ENCODE measurements around the gene ZNF487. TPM values are rescaled to one million over a fixed set of nuclear protein-coding genes. Genes with fewer than 3 reads are reported as not detected.

ZNF487 gene
- total RNA-seq, 3 donors from 2014 or later: 1.3 to 3.8 (median 1.6) TPM

GRCh38 chr10:43398939-43399319 lies 38.0 kb upstream of the ZNF487 start:
- H3K9me3 Mint-ChIP-seq: no peaks in the 10 kb centered on the region
- H3K4me3 Mint-ChIP-seq: peak overlapping the region; percentile 98
- ATAC-seq: no peak
- peaks cover 78% of the 10 kb centered on the region for H3K4me1 Mint-ChIP-seq (ENCODE audit: low read depth)
- H3K36me3 Mint-ChIP-seq (ENCODE audit: insufficient read depth): peaks cover 48% of the 10 kb centered on the region
- H3K27me3 Mint-ChIP-seq (ENCODE audit: low read depth): no peaks in the 10 kb centered on the region
- DNase-seq: no peak

DNA sequence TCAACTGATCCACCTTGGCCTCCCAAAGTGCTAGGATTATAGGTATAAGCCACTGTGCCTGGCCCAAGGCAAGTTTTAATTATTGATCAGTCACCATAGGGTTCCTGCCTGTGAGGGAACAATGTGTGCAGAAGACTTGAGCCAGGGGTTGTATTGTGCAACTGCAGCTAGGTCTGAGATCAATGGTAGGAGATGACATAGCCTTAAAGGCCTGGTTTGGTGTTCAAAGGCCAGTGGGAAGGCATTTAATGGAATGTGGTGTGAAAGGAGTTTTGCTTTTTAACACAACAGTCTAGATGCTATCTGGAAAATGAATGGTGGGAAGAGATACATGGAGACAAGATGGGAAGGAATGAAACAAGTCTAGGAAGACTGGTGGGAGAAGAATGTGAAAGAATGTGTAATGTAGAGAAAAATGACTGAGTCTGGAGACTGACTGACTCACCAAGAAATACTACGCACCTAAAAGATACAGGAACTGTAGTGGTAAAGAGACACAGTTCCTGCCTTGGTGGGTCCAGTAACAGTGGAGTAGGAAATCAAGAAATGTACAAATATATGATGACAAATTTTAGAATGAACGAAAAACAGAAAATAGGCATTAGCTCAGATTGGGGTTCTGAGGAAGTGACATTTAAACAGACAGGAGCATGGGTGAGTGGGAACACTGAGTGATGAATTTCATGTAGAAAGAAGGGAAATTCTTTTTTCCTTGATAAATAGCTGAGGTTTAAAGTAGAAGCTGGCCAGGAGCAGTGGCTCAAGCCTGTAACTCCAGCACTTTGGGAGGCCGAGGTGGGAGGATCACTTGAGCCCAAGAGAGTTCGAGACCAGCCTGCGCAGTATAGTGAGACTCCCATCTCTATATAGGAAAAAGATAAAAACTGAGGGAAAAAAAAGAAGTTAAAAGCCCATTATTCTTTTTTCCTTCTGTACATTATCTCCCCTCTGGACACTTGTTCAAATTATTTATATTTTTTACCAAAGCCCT lies 37.3 kb upstream of the ZNF487 start:
- Mint-ChIP-seq H3K36me3 (ENCODE audit: insufficient read depth) (peaks cover 47% of the 10 kb centered on the region), H3K9me3 (no peaks in the 10 kb centered on the region), H3K27me3 (ENCODE audit: low read depth) (no peaks in the 10 kb centered on the region), H3K4me3 (peak overlapping the region; percentile 98), H3K4me1 (ENCODE audit: low read depth) (peaks cover 80% of the 10 kb centered on the region)
- ATAC-seq: peak; percentile 44 to 49
- no peak for DNase-seq

- no peak for DNase-seq
- H3K36me3 Mint-ChIP-seq (ENCODE audit: insufficient read depth): peaks cover 41% of the 10 kb centered on the region
Measured at GRCh38 chr10:43401627-43402026, 35.3 kb upstream of the ZNF487 start.

GRCh38 chr10:43402176-43402575 lies 34.7 kb upstream of the ZNF487 start:
- Mint-ChIP-seq H3K36me3 (ENCODE audit: insufficient read depth) (peaks cover 41% of the 10 kb centered on the region), H3K4me3 (peak overlapping the region; percentile 98), H3K27me3 (ENCODE audit: low read depth) (no peaks in the 10 kb centered on the region), H3K4me1 (ENCODE audit: low read depth) (peaks cover 68% of the 10 kb centered on the region), H3K9me3 (no peaks in the 10 kb centered on the region)
- ATAC-seq (no peak), DNase-seq (no peak)

More at GRCh38 chr10:43401627-43402026, 35.3 kb upstream of the ZNF487 start:
- Mint-ChIP-seq H3K27me3 (ENCODE audit: low read depth) (no peaks in the 10 kb centered on the region), H3K4me1 (ENCODE audit: low read depth) (peaks cover 69% of the 10 kb centered on the region), H3K9me3 (no peaks in the 10 kb centered on the region), H3K4me3 (peak overlapping the region; percentile 98)
- ATAC-seq: no peak

- no peaks in the 10 kb centered on the region for H3K9me3 Mint-ChIP-seq
Measured at GRCh38 chr10:43402880-43403452, 33.9 kb upstream of the ZNF487 start.

GRCh38 chr10:43403911-43404703 lies 32.8 kb upstream of the ZNF487 start:
- Mint-ChIP-seq H3K36me3 (ENCODE audit: insufficient read depth) (peaks cover 43% of the 10 kb centered on the region), H3K27me3 (ENCODE audit: low read depth) (no peaks in the 10 kb centered on the region), H3K4me3 (peak overlapping the region; percentile 98), H3K4me1 (ENCODE audit: low read depth) (peaks cover 56% of the 10 kb centered on the region), H3K9me3 (no peaks in the 10 kb centered on the region)
- DNase-seq: no peak
- no peak for ATAC-seq

More at GRCh38 chr10:43402880-43403452, 33.9 kb upstream of the ZNF487 start:
- ATAC-seq (no peak), DNase-seq (no peak)
- Mint-ChIP-seq H3K4me3 (peak overlapping the region; percentile 98), H3K4me1 (ENCODE audit: low read depth) (peaks cover 64% of the 10 kb centered on the region), H3K27me3 (ENCODE audit: low read depth) (no peaks in the 10 kb centered on the region), H3K36me3 (ENCODE audit: insufficient read depth) (peaks cover 41% of the 10 kb centered on the region)

- no peaks in the 10 kb centered on the region for H3K27me3 Mint-ChIP-seq (ENCODE audit: low read depth)
- no peak for DNase-seq
- no peak for ATAC-seq
- H3K9me3 Mint-ChIP-seq: no peaks in the 10 kb centered on the region
- H3K4me3 Mint-ChIP-seq: peak overlapping the region; percentile 98
- peaks cover 53% of the 10 kb centered on the region for H3K4me1 Mint-ChIP-seq (ENCODE audit: low read depth)
- H3K36me3 Mint-ChIP-seq (ENCODE audit: insufficient read depth): peaks cover 38% of the 10 kb centered on the region
Measured at GRCh38 chr10:43404704-43405084, 32.2 kb upstream of the ZNF487 start.

- no peaks in the 10 kb centered on the region for H3K9me3 Mint-ChIP-seq
- peak overlapping the region; percentile 98 for H3K4me3 Mint-ChIP-seq
- peaks cover 37% of the 10 kb centered on the region for H3K4me1 Mint-ChIP-seq (ENCODE audit: low read depth)
- ATAC-seq (peak in 1 of 2 donors; percentile 3), DNase-seq (peak; percentile 43)
- peaks cover 26% of the 10 kb centered on the region for H3K36me3 Mint-ChIP-seq (ENCODE audit: insufficient read depth)
- H3K27me3 Mint-ChIP-seq (ENCODE audit: low read depth): no peaks in the 10 kb centered on the region
Measured at GRCh38 chr10:43407148-43407575, 29.7 kb upstream of the ZNF487 start.

DNA sequence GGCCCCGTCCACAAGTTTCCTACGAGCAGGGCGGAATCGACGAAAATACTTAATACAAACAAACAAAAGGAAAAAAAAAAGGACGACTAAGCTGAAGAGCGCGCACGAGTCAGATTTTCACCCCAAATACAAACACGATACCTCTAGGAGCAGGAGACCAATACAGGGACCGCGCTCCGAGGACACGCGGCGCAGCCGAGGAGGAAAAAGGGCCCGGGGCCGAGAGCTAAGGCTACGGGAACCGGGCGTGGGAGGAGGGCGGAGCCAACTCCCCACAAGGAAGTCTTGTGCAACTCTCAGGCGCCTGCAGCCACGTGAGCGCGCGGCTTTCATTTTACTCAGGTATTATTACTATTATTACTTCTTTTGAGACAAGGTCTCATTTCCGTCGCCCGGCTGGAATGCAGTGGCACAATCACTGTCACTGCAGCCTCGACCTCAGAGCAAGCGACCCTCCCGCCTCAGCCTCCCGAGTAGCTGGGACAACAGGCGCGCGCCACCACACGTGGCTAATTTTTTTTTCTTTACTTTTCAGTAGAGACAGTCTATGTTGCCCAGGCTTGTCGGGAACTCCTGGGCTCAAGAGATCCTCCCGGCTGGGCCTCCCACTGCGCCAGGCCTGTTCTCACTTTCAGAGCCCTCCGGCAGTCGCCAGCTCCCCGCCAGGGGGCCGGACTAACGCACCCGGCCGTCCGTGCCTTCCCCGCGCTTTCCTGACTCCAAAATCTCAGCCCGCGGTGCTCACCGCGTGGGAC lies 29.2 kb upstream of the ZNF487 start:
- Mint-ChIP-seq H3K27me3 (ENCODE audit: low read depth) (no peaks in the 10 kb centered on the region), H3K4me1 (ENCODE audit: low read depth) (peaks cover 31% of the 10 kb centered on the region), H3K9me3 (no peaks in the 10 kb centered on the region), H3K4me3 (peak overlapping the region; percentile 98), H3K36me3 (ENCODE audit: insufficient read depth) (peaks cover 21% of the 10 kb centered on the region)
- peak; percentile 88 for DNase-seq
- ATAC-seq: peak; percentile 33 to 35

DNA sequence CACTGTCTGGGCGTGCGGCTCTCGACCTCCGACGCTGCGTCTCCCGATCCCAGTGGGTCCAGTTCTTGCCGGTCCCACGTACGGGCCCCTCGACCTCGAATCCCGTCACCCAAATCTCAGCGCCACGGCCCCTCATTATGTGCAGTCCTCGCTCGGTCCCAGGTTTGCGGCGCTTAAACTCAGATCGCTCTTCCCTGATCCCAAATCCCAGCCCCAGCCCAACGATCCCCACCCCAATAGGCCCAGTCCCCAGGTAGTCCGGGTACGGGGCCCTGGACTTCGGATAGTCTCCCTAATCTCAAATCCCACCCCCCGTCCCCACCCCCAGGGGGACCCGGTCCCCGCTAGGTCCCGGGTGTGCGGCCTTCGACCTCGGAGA lies 28.6 kb upstream of the ZNF487 start:
- DNase-seq (no peak), ATAC-seq (peak; percentile 1)
- H3K27me3 Mint-ChIP-seq (ENCODE audit: low read depth): no peaks in the 10 kb centered on the region
- H3K4me3 Mint-ChIP-seq: peak overlapping the region; percentile 98
- peaks cover 25% of the 10 kb centered on the region for H3K4me1 Mint-ChIP-seq (ENCODE audit: low read depth)
- H3K36me3 Mint-ChIP-seq (ENCODE audit: insufficient read depth): peaks cover 15% of the 10 kb centered on the region
- H3K9me3 Mint-ChIP-seq: no peaks in the 10 kb centered on the region

DNA sequence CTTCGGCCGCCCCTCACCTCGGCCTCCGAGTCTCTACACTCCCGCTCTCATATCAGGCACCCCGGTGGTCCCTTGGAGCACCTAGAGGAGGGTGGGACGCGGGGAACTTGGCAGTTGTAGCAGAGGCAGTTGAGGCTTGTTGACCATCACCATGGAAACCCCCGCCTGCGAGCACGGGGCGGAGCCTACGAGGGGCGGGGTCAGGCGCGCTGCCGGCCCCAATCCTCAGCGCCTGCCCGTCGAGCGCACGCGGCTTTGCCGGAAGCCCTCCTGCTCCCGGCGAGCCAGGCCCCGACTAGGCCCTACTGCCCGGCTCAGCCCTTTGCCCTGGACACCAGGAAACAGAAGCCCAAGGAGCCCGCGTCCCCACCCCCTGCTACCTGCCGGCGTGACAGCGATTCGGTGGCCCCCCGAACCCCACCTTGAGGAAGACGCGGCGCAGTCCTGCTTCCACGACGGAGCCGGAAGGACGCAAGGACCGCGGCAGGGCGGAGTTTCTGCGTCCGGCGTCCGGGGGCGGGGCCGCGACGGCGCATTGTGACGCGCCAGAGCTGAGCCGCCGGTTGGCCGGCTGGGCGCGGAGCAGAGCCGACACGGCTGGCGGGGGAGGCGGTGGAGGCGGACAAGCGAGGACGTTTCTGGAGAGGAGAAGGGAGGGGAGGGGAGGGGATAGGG lies 28.1 kb upstream of the ZNF487 start, which contains the start of gene HNRNPF:
HNRNPF (minus strand) TSS at position 477 of the 675 bp plus-strand sequence. CDS start 21,302 bp downstream, outside the sequence.
- ATAC-seq (peak; percentile 80 to 83), DNase-seq (peak; percentile 94)
- Mint-ChIP-seq H3K9me3 (no peaks in the 10 kb centered on the region), H3K27me3 (ENCODE audit: low read depth) (no peaks in the 10 kb centered on the region), H3K36me3 (ENCODE audit: insufficient read depth) (peaks cover 13% of the 10 kb centered on the region), H3K4me1 (ENCODE audit: low read depth) (peaks cover 20% of the 10 kb centered on the region), H3K4me3 (peak within 1 kb of the TSS; percentile 98)

DNA sequence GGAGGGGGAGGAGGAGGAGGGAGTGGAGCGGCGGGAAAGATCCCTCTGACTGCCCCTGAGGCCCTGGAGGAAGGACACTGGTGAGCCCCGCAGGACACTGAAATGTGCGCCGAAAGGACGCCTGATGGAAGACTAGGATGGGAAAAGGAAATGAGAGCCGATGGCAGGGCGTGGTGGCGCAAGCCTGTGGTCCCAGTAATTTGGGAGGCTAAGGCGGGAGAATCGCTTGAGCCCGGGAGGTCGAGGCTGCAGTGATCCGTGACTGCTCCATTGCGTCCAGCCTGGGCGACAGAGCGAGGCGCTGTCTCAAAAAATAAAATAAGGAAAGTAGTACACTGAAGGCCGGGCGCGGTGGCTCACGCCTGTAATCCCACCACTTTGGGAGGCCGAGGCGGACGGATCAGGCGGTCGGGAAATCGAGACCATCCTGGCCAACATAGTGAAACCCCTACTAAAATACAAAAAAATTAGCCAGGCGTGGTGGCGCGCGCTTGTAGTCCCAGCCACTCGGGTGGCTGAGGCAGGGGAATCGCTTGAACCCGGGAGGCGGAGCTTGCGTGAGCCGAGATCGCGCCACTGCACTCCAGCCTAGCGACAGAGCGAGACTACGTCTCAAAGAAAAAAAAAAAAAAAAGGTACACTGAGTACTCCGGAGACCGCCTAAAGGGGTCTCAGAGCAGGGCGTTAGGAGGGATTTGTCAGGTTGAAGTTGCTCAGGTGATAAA lies 27.4 kb upstream of the ZNF487 start:
- peaks cover 14% of the 10 kb centered on the region for H3K4me1 Mint-ChIP-seq (ENCODE audit: low read depth)
- DNase-seq (peak; percentile 60), ATAC-seq (peak; percentile 6 to 10)
- H3K4me3 Mint-ChIP-seq: peak overlapping the region; percentile 98
- no peaks in the 10 kb centered on the region for H3K9me3 Mint-ChIP-seq
- no peaks in the 10 kb centered on the region for H3K27me3 Mint-ChIP-seq (ENCODE audit: low read depth)
- H3K36me3 Mint-ChIP-seq (ENCODE audit: insufficient read depth): peaks cover 13% of the 10 kb centered on the region
